HUES64 (cell line): ENCODE measurements around the gene CPSF3.

Source experiments
- H3K27ac ChIP-seq: 2 replicates; pipeline ENCODE4 v1.7.0; 2013; ENCODE audit warnings: low read depth, low read length, inconsistent platforms
- H3K27me3 ChIP-seq: 2 replicates; pipeline ENCODE4 v1.6.1; 2013; ENCODE audit warnings: mild to moderate bottlenecking, low read length; ENCODE audit not compliant: insufficient read depth
- H3K36me3 ChIP-seq: 2 replicates; pipeline ENCODE4 v1.6.1; 2013; ENCODE audit warnings: mild to moderate bottlenecking, low read length; ENCODE audit not compliant: insufficient read depth
- H3K4me1 ChIP-seq: 2 replicates; pipeline ENCODE4 v1.6.1; 2013; ENCODE audit warnings: mild to moderate bottlenecking, low read length, moderate library complexity; ENCODE audit not compliant: insufficient read depth
- H3K4me3 ChIP-seq: 2 replicates; pipeline ENCODE4 v1.5.1; 2013; ENCODE audit warnings: mild to moderate bottlenecking, low read length, moderate library complexity
- H3K9ac ChIP-seq: 2 replicates; pipeline ENCODE4 v1.6.1; 2013; ENCODE audit warnings: mild to moderate bottlenecking, low read depth, low read length
- H3K9me3 ChIP-seq: 2 replicates; pipeline ENCODE4 v1.6.1; 2013; ENCODE audit warnings: low read depth, low read length; ENCODE audit not compliant: insufficient read depth
- WGBS: fragments of 150-250, 120-280 bp; methylation state at CpG from one replicate; pipeline ENCODE4 v1.1.7; 2013; ENCODE audit warnings: missing lambda C conversion rate; 5-methylcytosine and 5-hydroxymethylcytosine counted together

The CPSF3 gene

DNA sequence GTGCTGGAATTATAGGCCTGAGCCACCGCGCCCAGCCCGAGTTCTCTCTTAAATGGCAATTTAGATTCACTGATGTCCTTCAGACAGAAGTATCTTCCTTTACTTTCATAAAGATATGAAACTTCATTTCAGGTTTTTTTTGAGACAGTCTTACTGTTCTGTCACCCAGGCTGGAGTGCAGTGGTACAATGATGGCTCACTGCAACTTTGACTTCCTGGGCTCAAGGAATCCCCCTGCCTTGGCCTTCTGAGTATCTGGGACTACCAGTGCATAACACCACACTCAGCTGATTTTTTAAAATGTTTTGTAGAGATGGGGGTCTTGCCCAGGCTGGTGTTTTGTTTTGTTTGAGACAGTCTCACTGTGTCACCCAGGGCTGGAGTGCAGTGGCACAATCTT lies 13.3 kb upstream of the CPSF3 start:
- Histone ChIP-seq H3K27ac (no peak overlapping the region), H3K4me1 (no peaks in the 10 kb centered on the region), H3K4me3 (no peak overlapping the region), H3K9ac (no peak overlapping the region), H3K36me3 (peaks cover 25% of the 10 kb centered on the region), H3K27me3 (no peaks in the 10 kb centered on the region), H3K9me3 (no peaks in the 10 kb centered on the region)
- WGBS, result 98% methylated on average over 3 of the region's 3 CpGs

DNA sequence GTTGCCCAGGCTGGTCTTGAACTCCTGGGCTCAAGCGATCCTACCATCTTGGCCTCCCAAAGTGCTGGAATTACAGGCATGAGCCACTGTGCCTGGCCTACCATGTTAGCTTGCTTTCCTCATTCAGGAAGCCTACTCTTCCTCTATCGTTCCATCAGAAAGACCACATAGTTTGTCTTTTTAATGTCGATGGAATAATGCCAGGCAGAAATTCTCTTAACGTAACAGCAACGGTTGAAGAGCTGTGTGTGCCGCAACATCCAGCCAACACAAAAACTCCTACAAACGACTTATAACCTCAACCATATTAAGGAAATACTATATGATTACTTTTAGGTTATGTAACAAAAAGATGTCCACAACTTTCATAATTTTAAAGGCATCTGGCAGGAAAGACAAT lies 10.7 kb upstream of the CPSF3 start:
- H3K36me3 ChIP-seq, result peaks cover 17% of the 10 kb centered on the region
- no peaks in the 10 kb centered on the region for H3K4me1 ChIP-seq
- no peak overlapping the region for H3K27ac ChIP-seq
- no peak overlapping the region for H3K4me3 ChIP-seq
- no peaks in the 10 kb centered on the region for H3K27me3 ChIP-seq
- H3K9me3 ChIP-seq, result no peaks in the 10 kb centered on the region
- WGBS, result 98% methylated on average over 6 of the region's 7 CpGs
- H3K9ac ChIP-seq, result no peak overlapping the region

DNA sequence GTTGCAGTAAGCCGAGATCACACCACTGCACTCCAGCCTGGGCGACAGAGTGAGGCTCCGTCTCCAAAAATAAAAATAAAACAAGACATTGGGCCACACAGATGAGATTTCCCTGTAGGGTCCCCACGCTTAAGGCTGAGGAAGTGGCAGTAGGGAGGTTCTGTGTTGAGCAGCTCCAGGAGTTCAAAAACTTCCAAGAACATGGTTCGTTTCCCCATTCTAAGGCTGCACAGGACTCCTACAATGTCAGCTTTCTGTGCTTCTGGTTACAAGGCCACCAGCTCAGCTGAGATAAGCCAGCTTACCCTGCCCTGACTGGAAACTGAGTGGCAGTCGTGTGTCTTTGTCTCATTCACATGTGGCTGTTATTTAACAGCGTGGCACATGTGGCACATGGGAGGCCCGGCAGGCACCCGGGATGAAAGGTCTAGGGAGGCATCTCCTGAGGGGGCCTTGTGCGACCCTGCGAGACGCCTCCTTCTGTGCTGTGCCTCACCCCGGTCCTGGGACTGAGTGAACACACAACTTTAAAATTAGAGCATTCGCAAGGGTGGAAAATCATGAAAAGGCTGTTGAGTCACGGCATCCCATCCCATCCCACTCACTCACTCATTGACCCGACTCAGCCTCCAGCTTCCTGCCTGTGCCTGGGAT lies 7.8 kb upstream of the CPSF3 start:
- Histone ChIP-seq H3K4me3 (no peak overlapping the region), H3K9me3 (no peaks in the 10 kb centered on the region), H3K36me3 (peaks cover 21% of the 10 kb centered on the region), H3K27ac (no peak overlapping the region), H3K4me1 (no peaks in the 10 kb centered on the region), H3K9ac (no peak overlapping the region), H3K27me3 (no peaks in the 10 kb centered on the region)
- 96% methylated on average over 16 of the region's 16 CpGs for WGBS

DNA sequence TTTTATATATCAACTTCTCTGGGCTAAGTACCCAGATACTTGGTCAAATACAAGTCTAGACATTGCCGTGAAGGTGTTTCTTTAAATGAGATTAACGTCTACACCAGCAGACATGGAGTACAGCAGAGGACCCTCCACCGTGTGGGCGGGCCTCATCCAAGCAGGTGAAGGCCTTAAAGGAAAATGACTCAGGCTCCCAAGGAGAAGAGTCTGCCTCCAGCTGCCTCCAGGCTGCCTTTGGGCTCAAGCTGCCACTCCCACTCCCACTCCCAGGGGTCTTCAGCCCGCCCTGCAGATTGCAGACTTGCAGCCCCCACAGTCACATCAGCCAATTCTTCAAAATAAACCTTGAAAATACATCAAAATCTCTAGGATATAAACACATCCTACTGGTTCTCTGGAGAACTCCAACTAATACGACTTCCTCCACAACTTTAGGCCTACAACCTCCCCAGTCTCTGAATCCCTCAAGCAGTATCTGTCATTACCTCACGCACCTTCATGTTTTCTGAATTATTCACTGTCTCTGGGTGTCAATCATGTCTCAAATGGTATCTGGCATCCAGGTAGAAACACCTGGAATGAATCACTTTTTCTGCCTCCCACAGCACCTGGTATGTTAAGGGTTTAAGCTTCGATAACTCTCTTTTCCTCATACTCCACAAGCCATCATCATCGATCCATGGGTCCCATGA lies 7.0 kb upstream of the CPSF3 start:
- WGBS, result 93% methylated on average over 9 of the region's 9 CpGs
- Histone ChIP-seq H3K4me3 (no peak overlapping the region), H3K9ac (no peak overlapping the region), H3K27ac (no peak overlapping the region), H3K36me3 (peaks cover 13% of the 10 kb centered on the region), H3K27me3 (no peaks in the 10 kb centered on the region), H3K9me3 (no peaks in the 10 kb centered on the region), H3K4me1 (no peaks in the 10 kb centered on the region)

DNA sequence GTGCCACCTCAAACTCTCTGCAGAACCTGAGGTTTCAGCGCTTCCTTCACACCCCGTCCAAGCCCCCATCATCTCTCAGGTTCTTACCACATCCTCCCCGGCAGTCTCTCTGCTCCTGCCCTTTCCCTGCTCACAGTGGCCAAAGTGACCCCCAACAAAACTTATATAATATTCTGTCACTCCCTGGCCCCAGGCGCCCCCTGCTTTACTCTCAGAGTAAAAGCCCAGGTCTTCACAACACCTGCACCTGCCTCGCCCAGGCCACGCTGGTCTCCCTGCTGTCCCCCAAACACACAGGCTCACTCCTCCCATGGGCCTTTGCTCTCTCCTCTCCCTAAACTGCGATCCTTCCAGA lies 6.5 kb upstream of the CPSF3 start:
- Histone ChIP-seq H3K4me1 (no peaks in the 10 kb centered on the region), H3K36me3 (peaks cover 12% of the 10 kb centered on the region; the same call in 1 of the 2 replicates), H3K4me3 (no peak overlapping the region), H3K9ac (no peak overlapping the region), H3K27ac (no peak overlapping the region), H3K9me3 (no peaks in the 10 kb centered on the region), H3K27me3 (peaks cover 4% of the 10 kb centered on the region; the same call in 1 of the 2 replicates)
- WGBS, result 91% methylated on average over 7 of the region's 7 CpGs

DNA sequence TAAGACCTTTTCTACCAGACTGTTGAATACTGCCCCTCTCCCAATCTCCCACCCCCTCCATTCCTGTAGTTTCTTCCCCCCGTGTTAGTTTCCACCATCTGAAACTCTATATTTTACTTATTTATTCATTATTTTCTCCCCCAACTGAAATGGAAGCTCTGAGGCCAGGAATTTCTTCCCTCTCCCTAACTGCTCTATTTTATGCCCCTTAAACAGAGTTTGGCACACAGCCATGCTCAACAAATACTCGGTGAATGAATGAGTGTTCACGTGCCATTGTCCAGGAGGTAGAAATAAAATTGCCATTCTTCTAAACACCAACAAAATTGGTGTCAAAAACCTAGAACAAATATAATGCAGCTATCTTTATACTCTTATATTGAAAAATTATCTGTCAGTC lies 5.7 kb upstream of the CPSF3 start:
- H3K27ac ChIP-seq, result no peak overlapping the region
- no peaks in the 10 kb centered on the region for H3K9me3 ChIP-seq
- 93% methylated on average over 3 of the region's 3 CpGs for WGBS
- peaks cover 9% of the 10 kb centered on the region; the same call in 1 of the 2 replicates for H3K36me3 ChIP-seq
- H3K4me3 ChIP-seq, result no peak overlapping the region
- no peak overlapping the region for H3K9ac ChIP-seq
- no peaks in the 10 kb centered on the region for H3K4me1 ChIP-seq
- H3K27me3 ChIP-seq, result peaks cover 10% of the 10 kb centered on the region; the same call in 1 of the 2 replicates

DNA sequence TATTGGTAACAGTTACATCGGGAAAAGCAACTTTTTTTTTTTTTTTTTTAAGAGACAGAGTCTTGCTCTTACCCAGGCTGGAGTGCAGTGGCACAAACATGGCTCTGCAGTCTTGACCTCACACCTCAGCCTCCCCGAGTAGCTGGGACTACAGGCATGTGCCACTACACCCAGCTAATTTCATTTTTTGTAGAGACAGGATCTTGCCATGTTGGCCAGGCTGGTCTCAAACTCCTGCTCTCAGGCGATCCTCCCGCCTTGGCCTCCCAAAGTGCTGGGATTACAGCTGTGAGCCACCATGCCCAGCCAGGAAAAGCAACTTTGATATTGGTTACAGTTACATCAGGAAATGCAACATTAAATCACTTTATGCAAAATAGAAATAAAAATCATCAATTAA lies 4.7 kb upstream of the CPSF3 start:
- Histone ChIP-seq H3K9me3 (no peaks in the 10 kb centered on the region), H3K4me1 (no peaks in the 10 kb centered on the region), H3K9ac (no peak overlapping the region), H3K27ac (no peak overlapping the region), H3K36me3 (peaks cover 9% of the 10 kb centered on the region; the same call in 1 of the 2 replicates), H3K27me3 (peaks cover 10% of the 10 kb centered on the region; the same call in 1 of the 2 replicates), H3K4me3 (no peak overlapping the region)
- WGBS, result 92% methylated on average over 4 of the region's 4 CpGs

DNA sequence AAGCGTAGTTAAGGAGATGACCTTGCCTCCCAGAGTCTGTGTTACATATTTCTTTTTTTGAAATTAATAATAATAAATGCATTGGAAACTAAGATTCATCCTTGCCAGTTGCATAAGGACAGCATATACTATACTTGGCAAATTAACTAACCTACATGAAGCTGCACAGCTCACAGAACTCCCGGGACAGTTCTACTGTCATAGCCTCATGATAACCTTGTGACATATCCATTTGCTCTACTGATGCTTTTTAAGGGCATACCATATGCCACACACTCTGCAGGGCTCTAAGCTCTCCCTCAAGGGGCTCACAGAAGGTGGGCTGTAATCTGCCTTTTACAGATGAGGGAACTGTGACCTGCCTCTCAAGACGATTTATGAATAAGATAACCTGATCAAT lies 3.9 kb upstream of the CPSF3 start:
- Histone ChIP-seq H3K4me3 (no peak overlapping the region), H3K27me3 (peaks cover 10% of the 10 kb centered on the region; the same call in 1 of the 2 replicates), H3K27ac (no peak overlapping the region), H3K9me3 (no peaks in the 10 kb centered on the region), H3K36me3 (peaks cover 9% of the 10 kb centered on the region; the same call in 1 of the 2 replicates), H3K9ac (no peak overlapping the region), H3K4me1 (0 out of 2 replicates have a peak, but pooled peaks cover 4% of the 10 kb centered on the region)
- WGBS, result 95% methylated on average over 2 of the region's 3 CpGs

DNA sequence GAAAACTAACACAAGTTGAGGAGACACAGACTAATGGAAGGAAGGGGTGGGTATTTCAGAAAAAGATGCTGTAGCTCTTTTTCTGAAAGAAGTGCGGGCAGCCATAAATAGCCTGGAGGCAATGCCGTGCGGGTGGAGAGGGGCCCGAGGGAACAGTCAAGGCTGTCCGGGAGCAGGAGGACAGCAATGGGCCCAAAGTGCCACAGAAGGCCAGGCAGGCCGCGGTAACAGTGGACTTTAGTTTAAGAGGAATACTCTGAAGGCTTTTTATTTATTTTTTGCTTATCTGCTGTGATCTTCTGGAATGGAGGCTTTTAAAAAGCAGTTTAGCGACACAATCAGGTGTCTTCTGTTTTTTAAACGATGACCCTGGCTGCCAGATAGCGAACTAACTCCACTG lies 3.0 kb upstream of the CPSF3 start:
- H3K27ac ChIP-seq, result no peak overlapping the region
- H3K9ac ChIP-seq, result no peak overlapping the region
- 95% methylated on average over 10 of the region's 10 CpGs for WGBS
- H3K27me3 ChIP-seq, result peaks cover 10% of the 10 kb centered on the region; the same call in 1 of the 2 replicates
- no peaks in the 10 kb centered on the region for H3K9me3 ChIP-seq
- no peak overlapping the region for H3K4me3 ChIP-seq
- 0 out of 2 replicates have a peak, but pooled peaks cover 9% of the 10 kb centered on the region for H3K4me1 ChIP-seq
- peaks cover 9% of the 10 kb centered on the region; the same call in 1 of the 2 replicates for H3K36me3 ChIP-seq

DNA sequence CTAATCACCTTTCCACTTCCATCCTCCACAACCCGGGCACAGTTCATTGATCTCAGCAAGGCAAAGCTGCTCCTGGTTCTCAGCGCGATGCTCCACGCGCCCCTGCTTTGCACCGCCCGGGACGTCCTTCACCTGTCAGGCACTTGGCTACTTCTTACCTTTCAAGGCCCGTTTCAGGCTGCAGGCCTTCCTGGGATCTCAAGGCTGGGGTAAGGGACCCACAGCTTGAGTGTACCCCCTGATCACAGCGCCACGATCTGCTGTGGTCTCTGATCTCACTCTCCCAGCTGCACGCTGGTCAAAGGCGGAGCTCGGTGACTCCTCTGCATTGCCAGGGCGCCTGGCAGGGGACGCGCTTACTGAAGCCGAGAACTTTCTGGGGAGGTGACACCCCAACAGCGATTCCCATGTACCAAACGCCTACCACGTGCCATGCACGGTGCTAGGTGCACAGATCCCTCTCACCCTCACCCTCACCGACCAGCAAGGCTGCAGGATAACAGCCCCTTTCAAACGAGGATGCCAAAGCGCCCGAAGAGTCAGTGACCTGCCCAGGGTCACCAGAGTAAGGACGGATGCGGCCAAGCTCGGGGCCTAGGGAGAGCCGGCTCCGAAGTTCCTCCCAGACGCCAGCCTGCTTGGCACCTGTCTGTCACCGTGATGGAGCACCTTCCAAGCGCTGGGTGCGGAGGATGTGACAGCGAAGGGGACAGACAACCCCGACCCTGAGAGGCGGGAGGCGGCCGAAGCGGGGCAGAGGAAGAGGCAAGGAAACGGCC lies 944 bp upstream of the CPSF3 start:
- Histone ChIP-seq H3K4me1 (0 out of 2 replicates have a peak, but pooled peaks cover 9% of the 10 kb centered on the region), H3K27me3 (peaks cover 10% of the 10 kb centered on the region; the same call in 1 of the 2 replicates), H3K27ac (no peak overlapping the region), H3K36me3 (peaks cover 6% of the 10 kb centered on the region; the same call in 1 of the 2 replicates), H3K4me3 (peak overlapping the region; percentile 99), H3K9ac (peak overlapping the region; percentile 96), H3K9me3 (no peaks in the 10 kb centered on the region)
- WGBS, result 5% methylated on average over 42 of the region's 42 CpGs

DNA sequence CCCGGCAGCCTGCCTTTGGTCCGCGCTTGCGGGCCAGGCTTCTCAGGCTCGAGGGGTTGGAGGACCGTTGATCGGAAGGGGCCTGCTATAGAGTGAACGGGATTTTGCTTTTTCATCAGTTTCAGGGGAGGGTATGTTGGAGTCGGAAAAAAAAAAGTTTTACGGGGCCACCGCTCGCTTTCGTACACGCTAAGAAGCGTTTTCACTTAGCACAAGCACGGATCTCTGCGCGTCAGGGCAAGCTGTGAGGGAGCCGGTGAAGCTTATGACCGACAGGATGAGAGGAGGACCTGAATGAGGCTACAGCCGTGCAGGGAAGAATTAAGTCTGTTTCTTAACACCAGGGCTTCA lies 443 bp downstream of the CPSF3 start:
- H3K27me3 ChIP-seq, result peaks cover 10% of the 10 kb centered on the region; the same call in 1 of the 2 replicates
- WGBS, result under 1% methylated on average over 21 of the region's 21 CpGs
- no peaks in the 10 kb centered on the region for H3K9me3 ChIP-seq
- peak overlapping the region; percentile 99 for H3K4me3 ChIP-seq
- H3K4me1 ChIP-seq, result 0 out of 2 replicates have a peak, but pooled peaks cover 9% of the 10 kb centered on the region
- H3K27ac ChIP-seq, result peak overlapping the region; percentile 95
- peak overlapping the region; percentile 96 for H3K9ac ChIP-seq
- H3K36me3 ChIP-seq, result peaks cover 6% of the 10 kb centered on the region
